ENCODE results near the gene FAM111A.

The FAM111A gene

DNA sequence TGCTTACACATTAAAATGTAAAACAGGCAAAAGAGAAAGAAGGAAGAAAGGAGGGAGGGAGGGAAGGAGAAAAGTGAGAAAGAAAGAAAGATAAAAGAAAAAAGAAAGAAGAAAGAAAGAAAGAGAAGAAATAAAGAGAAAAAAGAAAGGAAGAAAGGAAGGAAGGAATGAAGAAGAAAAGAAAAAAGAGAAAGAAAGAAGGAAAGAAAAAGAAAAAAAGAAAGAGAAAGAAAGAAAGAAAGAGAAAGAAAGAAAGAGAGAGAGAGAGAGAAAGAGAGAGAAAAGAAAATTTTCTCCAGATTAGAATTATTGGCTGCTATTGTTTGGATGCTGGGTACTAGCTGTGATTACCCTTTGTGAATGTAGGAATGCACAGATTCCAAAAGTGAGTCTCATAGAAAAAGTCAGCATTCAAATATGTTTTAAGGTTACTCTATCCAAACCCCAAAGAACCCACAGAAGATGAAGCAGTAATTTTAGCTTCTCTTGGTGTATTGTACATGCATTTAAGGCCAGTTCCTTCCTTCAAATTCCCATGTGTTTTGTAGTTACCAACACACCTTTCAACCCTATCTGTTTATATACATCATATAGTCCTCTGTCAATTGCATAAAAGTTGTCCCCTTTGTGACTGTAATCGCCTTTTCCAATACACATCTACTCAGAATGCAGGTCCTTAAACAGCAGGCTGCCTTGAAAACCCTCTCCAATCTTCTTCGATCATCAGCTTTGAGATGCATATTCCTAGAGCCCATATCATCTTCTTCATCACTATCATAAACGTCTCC is 789 bp upstream of the FAM111A start:
- DNase-seq (ENCODE audit: low read depth in 1 of 2, low spot score in 1 of 2), result no peak

DNA sequence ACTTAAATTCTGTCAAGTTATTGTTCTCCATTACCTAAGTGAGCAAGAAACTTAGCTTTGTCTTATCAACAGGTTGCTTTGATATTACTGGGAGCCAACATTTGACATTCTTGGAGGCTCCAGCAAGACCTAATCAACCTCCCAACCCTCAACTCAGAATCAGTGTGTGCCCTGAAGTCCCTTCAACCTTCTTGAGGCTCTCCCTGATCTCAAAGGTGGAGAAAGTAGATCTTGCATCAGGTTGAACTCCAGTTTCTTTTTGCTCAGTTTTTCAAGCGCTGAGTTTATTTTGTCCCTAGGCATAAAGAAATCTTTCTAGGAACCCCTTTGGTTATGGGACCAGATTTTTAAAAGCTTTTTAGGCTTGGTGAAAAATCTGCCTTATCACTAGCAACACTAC is 1.4 kb downstream of the FAM111A start:
- no peak for DNase-seq (ENCODE audit: low read depth in 1 of 2, low spot score in 1 of 2)

DNA sequence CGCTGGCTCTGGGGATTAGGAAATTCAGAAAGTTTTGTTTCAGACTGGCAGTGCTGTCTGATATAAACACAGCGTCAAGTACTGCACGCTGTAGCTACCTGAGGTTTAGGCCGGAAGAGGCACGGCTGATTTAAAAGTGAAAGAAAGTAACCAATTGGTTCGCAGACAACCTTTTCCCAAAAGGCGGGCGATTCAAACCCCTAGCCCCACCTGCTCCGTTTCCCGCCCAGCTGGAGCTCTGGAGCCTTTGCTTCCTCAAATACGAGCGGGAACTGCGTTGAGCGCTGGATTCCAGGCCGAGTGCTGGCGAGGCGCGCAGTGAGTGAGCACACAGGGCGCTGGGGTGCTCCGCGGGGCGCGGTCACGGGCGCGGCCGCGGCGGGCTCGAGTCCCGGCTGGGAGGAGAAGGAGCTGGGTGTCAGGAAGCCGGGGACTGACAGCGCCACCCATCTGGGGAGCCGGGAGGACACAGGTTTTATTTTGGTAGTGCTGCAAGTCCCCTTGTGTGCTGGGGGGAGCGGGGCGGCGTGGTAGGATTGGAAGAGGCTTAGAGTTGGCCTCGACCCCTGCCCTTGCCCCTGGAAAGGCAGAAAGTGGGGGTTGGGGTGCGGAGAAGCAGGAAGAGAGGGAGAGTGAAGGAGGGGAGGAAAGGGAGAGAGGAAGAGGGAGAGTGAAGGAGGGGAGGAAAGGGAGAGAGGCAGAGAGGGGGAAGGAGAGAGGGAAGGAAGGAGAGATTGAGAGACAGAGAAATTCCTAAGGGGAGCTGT is 2.1 kb downstream of the FAM111A start:
- DNase-seq (ENCODE audit: low read depth in 1 of 2, low spot score in 1 of 2), result peak; percentile 31 to 37

DNA sequence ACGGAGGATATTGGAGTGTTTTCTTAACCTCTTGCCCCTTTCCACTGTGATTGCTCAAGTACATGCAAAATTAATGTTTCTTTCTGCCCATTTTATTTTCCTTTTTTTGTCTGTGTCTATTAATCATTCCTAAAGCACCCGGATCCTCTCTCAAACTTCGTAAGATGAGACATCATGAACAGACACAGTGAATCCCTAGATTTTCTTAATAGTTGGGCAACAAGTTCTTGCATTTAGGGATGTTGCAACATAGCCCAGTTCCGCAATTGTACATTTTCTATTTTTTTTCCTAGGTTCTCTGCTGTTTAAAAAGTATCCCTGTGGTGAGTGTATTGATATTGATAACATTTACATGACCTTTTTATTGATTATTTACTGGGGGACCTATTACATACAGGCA is 2.9 kb downstream of the FAM111A start:
- DNase-seq (ENCODE audit: low read depth in 1 of 2, low spot score in 1 of 2), result no peak

DNA sequence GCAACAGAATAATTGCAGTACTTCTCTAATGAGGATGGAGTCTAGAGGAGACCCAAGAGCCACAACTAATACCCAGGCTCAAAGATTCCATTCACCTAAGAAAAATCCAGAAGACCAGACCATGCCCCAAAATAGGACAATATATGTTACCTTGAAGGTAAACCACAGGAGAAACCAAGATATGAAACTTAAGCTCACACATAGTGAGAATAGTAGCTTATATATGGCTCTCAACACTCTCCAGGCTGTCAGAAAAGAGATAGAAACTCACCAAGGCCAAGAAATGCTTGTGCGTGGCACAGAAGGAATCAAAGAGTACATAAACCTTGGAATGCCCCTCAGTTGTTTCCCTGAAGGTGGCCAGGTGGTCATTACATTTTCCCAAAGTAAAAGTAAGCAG is 9.1 kb downstream of the FAM111A start:
- no peak for DNase-seq (ENCODE audit: low read depth in 1 of 2, low spot score in 1 of 2)

DNA sequence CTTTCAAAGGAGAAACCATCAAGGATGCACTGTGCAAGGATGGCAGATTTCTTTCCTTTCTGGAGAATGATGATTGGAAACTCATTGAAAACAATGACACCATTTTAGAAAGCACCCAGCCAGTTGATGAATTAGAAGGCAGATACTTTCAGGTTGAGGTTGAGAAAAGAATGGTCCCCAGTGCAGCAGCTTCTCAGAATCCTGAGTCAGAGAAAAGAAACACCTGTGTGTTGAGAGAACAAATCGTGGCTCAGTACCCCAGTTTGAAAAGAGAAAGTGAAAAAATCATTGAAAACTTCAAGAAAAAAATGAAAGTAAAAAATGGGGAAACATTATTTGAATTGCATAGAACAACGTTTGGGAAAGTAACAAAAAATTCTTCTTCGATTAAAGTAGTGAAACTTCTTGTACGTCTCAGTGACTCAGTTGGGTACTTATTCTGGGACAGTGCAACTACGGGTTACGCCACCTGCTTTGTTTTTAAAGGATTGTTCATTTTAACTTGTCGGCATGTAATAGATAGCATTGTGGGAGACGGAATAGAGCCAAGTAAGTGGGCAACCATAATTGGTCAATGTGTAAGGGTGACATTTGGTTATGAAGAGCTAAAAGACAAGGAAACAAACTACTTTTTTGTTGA is 9.8 kb downstream of the FAM111A start:
- no peak for DNase-seq (ENCODE audit: low read depth in 1 of 2, low spot score in 1 of 2)

DNA sequence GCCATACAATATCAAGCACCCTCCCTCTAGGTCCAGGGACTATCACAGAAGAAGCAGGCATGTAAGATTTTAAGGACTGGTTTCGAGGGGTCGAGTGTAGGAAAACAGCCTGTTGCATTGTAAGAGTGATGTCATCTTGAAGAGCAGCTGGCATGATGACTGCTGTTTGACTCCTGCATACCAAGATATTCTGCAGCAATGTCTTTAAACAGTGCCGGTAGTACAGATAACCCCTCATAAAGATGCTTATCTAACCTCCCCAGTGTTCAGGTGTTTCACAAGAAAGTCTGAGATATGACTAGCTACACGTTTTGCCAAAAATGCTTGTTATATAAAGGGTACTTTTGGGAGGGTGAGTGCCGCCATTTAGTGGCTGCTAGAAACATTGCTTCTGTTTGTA is 12.0 kb downstream of the FAM111A start:
- DNase-seq (ENCODE audit: low read depth in 1 of 2, low spot score in 1 of 2), result no peak

DNA sequence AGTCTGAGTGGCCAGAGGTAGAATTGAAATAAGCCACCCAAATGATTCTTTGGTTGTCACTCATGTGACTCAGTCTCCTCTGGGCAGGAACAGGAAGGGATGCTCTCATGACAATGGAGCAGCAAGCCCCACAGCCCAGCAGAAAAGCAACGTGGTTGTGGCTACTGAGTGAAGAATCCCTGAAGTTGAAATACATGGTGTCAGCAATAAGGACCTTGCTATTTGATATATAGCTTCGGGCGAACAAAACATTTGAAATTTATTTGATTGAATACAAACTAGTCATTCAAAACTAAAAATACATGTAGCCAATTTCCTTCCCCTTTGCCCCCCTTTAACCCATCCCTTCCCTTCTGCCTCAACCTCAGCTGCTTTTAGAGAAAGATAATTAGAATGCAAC is 14.8 kb downstream of the FAM111A start:
- no peak for DNase-seq (ENCODE audit: low read depth in 1 of 2, low spot score in 1 of 2)

DNA sequence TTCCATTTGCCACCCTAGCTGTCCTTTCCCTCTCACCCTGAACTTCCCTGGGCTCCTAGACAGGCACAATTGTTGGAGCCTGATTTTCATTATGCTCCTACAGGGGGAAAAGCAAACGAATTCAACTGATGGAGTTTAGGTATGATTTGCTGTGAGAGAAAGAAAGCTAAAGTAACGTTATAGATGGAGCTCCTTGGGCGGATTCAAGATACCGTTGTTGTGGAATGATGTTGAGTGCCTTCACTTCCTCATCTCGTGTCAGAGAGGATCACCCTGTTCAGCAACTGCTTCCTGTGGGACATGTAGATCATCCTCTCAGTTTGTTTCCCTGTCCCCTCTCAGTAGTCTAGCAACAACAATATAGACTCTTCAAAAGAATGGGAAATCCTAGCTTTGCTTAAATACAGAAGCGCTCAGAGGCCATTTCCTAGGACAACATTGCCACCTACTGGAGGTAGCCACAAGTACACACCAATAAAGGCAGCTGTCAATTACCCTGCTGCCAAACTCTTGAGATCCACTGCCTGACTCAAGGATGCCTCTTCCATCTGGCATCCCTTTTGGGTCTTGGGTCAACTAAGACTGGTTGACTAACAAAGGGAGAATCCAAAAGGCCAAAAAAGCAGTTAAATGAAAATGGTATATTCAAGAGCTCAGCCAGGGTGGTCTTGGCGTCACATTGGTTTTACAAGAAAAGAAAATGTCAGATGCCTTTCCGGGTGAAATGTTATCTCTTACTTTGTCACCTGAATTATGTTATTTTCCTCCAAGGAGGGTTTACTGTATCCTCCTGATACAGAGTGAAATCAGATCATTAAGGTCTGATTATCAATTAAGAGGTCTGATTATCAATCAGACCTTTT is 15.8 kb downstream of the FAM111A start:
- DNase-seq (ENCODE audit: low read depth in 1 of 2, low spot score in 1 of 2), result peak in 1 of 2 donors; percentile 20

DNA sequence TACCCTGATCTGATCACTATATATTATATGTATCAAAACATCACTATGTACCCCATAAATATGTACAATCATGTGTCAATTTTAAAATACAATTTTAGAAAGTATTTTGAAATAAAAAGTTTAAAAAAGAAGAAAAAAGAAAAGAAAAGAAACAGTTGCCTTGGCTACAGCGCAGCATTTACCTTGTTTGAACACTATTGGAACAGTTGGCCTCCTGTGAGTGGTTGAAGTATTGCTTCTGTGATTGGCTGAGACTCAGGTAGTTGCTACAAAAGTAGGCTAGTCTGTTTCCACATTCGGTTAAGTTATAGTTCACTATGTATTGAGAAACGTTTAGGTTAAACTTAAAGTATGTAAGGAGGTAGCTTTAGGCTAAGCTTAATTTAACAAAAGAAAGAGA is 21.4 kb downstream of the FAM111A start:
- DNase-seq (ENCODE audit: low read depth in 1 of 2, low spot score in 1 of 2), result no peak

DNA sequence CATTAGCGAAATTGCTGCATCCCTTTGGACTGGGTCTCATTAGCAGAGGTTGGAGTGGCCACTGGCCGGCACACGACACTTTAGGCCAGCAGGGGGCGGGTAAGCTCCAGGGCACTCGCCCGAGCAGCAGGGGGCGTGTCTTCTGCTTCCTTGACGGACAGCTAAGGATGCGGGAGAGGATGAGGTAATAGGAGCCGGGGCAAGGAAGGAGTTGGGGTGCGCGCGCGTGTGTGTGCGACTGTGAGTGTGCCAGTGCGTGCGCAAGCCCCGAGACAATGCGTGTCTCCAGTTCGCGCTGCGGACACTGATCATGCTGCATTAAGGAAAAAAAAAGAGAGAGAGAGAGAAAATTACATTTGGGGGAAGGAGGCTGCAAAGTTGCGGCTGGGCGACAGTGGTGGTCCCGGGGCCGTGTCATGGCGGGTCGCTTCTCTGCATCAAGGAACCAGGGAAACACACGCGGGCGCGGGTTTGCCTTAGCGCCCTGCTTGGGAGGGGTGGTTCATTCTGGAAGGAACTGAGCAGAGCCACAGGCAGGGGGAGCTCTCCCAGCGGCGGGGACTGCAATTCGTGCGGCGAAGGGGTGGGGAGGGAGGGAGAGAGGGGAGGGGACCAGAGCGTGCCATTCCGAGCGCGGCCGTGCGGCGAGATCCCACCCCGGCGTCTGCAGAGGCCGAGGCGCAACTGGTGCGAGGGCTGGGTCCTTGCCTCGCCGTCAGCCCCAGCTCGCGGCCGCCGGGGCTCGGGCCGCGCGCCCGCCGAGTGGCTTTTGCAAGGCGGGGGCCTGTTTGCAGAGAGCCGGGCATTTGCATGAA is 29.1 kb downstream of the FAM111A start, which contains the start of gene DTX4:
TSS of gene DTX4 (plus strand) at position 625 of the 815 bp plus-strand sequence. CDS start 464 bp downstream, outside the sequence.
- peak; percentile 71 to 81 for DNase-seq (ENCODE audit: low read depth in 1 of 2, low spot score in 1 of 2)

DNA sequence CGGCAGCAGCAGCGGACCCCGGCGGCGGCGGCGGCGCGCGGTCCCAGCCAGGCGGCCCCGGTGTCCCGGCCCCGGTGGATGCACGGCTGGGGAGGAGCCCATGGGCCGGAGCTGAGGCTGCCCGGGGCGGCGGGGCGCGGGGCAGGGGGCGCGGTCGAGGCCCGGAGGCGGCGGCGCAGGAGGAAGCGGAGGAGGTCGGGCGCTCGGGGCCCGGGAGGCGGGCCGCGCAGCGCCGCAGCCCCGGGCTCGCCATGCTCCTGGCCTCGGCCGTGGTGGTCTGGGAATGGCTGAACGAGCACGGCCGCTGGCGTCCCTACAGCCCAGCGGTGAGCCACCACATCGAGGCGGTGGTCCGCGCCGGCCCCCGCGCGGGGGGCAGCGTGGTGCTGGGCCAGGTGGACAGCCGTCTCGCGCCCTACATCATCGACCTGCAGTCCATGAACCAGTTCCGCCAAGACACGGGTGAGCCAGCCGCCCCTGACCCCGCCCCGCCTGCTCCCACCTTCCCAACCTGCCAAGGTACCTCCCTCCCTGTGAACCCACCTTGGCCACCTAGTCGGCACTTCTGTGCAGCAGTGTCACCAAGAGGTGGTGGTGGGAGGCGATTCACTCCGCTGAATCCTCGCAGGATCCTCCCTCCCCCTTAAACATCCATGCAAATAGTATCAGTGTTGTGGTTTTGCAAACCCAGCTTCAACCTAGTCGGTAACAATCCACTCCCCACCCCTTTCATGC is 29.9 kb downstream of the FAM111A start:
- no peak for DNase-seq (ENCODE audit: low read depth in 1 of 2, low spot score in 1 of 2)

DNA sequence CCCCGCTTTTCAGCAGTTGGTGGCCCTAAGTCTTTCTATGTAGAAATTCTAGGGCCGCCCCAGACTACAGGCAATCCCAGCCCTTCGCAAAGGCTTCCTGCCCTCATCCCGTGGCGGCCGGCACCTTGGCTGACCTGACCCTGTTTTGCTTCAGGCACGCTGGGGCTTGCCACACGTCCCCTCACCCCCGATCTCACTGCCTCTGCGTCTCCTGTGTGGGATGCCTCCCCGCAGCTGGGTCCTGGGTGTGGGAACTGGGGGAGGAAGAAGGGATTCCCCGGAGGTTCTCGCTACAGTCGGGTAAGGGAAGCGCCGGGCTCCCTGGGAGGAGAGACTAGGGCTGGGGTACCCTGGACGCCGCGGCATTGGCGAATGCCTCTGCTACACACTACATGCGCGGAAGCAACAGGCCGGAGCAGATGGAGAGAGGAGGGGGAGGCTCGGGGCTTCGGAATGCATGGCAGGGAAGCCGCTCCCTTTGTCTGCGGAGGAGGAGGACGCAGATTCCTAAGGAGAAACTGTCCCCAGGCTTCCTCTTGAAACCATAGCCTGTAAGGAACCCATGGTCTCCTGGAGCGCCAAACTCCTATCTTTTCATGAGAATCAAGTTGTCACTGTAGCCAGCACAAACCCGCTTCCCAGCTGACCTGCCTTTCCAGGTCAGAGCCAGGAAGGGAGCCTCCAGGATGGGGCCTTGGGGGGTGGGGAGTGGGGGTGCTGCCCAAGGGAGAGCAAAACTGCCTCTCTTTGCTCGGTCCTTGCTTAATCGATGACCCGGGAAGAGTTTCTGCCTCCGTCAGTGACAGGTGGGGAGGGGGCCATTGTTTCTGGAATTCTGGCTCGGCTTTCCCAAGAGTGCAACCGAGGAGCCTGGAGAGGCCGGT is 30.7 kb downstream of the FAM111A start:
- DNase-seq (ENCODE audit: low read depth in 1 of 2, low spot score in 1 of 2), result no peak

DNA sequence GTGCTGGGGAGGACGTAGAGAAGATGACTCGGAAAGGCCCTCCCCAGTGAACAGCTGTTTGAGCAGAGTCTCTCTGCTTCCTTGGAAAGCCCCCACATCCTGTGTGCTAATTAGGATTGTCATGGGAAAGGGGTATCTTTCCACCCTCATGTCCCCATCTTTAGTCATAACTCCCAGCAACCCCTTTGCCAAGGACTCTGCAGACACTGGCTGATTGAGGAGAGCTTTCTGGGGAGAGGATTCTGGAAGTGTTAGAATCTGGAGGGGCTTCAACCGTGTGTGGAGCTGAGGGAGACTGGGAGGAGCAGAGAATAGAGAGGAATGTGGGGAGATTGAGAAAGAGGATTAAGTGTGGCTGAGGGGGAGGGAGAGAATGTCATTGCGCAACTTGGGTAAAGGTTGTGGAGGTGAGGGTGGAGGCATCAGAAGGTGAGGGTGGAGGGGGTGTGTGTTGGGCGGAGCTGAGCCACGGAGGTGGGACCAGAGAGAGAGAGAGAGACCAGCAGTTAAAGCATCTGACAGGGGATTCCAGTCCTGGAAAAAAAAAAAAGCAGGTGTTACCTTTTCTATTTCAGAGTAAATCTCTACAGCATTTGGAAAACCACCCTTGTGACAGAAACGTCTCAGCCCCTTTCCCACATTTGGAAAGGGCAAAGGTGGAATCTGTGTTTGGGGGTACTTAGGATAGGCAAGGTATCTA is 31.5 kb downstream of the FAM111A start:
- no peak for DNase-seq (ENCODE audit: low read depth in 1 of 2, low spot score in 1 of 2)

DNA sequence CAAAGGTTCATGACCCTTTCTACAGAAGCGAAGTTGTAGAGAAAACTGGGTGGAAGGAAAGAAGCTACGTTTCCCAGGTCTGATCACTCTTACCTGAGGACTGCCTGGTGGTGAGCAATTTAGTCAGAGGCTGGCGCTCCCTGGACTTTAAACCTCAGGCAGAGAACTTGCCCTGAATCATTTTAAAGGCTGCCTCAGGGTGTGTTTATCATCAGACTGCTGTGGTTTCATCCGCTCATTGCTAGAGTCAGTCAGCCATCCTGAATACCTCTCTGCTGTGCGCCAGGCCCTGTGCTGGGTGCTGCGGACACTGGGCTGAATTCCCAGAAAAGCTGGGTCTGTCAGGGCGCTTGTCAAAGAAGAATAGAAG is 32.0 kb downstream of the FAM111A start:
- DNase-seq (ENCODE audit: low read depth in 1 of 2, low spot score in 1 of 2), result no peak

DNA sequence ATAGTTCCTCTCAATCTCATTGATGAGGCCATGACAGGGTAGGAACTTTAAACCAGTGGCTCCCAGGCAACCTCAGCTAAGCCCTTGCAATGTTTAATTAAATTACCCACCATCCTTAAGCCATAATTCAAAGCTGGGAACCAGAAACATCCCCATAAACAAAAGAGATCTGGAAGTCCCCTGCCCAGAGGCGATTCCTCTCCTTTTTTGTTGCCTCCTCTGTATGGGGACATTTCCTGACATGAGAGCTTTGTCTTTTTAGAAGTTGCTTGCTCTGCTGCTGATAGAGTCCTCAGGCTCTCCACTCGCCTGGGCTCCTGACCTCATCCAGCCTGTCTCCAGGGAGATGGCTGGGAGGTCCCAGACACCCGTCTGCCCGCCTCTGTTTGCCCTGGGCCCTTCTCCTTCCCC is 32.4 kb downstream of the FAM111A start:
- DNase-seq (ENCODE audit: low read depth in 1 of 2, low spot score in 1 of 2), result no peak

DNA sequence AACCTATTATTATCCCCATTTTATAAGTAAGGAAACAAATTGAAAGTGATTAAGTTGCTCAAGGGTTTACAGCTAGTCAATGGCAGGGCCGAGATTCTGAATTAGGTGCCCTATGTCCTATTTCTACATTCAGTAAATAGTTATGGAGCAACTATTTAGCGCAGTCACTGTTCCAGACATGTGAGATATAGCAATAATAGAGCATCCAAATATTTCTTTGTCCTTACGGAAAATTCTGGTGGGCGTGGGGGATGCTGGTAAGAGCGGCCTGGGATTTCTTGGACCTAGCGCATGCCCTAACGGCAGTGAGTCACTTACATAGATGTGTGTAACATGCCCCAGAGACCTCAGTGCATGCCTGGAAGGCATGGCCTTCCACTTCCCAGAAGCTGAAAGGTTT is 33.7 kb downstream of the FAM111A start:
- DNase-seq (ENCODE audit: low read depth in 1 of 2, low spot score in 1 of 2), result no peak

DNA sequence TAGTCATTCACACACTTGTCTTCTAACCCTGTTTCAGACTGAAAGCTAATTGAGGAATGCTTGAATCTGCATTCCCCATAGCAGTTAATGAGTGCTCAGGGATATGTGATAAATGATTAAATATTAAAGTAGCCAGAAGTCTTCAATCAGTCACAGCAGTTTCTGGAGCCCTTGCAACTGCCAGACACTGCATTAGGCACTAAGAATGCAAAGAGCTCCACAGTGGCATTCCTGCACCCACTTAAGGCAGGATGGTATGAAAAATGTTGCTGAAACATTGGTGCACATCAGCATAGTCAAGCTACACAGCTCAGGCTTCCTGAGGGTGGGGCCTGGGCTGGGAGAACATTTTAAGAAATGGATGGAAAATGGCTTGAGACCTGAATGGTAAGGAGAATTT is 35.7 kb downstream of the FAM111A start:
- DNase-seq (ENCODE audit: low read depth in 1 of 2, low spot score in 1 of 2), result no peak
